Activated CD4-positive, alpha-beta T cell treated with anti-CD3 and anti-CD28 coated beads for 1 hour (primary cell): ENCODE measurements around the gene VIM.
"Not testable (repeated sequence)": the region's sequence is repeated elsewhere in the genome, so short reads cannot be mapped to it uniquely, and the experiment has no call there.

Source experiments
- DNase-seq: peaks from one replicate; pipeline ENCODE4 v3.0.0-alpha.2; 2020

VIM gene

GRCh38 chr10:17263580-17263979, 35.5 kb downstream of the VIM start:
- DNase-seq: no peak

GRCh38 chr10:17265468-17265867, 37.4 kb downstream of the VIM start:
- no peak for DNase-seq

- DNase-seq: not testable (repeated sequence)
Measured at GRCh38 chr10:17266549-17266948, 38.5 kb downstream of the VIM start.

DNA sequence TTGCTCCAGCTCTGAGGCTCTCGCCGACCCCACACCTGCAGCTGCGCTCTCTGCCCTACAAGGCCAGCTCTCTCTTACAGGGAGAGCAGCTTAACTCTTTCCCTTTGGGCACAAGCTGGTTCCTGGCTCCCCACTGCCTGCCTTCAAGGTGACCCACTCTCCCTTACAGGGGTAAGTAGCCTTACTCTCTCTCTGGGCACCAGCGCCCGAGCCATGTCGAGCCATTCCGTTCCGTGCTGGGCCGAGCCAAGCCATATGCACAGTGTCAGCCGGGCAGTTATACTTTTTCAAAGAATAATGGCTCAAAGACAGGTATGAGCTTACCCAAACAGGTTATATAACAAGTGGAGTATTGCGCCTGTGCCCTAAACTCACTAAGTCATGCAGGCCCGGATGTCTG, 44.6 kb downstream of the VIM start:
- no peak for DNase-seq

- DNase-seq: no peak
Measured at GRCh38 chr10:17273403-17273802, 45.4 kb downstream of the VIM start.

DNA sequence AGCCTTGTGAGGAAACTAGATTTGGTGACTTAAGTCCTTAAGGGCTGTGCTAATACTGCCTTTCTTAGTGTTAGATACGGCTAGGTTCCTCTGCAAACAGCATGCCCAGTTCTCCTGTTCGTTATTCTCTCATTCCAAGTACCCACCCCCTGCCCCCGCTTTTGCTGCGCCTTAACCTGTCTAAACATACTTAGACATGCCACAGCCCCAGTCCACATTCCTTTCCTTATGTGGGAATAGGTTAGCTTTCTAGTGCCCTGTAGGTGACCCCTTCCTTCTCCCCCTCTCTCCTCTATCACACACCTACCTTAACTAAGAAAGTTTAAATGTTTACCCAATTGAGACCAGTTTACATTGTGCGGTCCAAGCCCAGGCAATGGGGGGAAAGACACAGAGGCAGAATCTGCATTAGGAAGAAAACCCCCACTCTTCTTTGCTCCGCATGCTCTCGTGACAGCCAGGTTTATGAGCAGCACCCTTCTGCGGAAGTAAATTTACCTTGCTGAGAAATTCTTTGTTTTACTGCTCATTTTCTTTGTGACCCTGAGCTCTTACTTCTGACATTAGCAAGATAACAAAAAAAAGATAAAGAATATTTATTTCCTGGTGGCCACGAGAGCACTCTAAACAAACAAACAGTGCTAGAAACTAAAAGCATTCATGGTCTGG, 48.8 kb downstream of the VIM start:
- no peak for DNase-seq

GRCh38 chr10:17278607-17279240, 50.7 kb downstream of the VIM start:
- no peak for DNase-seq

DNA sequence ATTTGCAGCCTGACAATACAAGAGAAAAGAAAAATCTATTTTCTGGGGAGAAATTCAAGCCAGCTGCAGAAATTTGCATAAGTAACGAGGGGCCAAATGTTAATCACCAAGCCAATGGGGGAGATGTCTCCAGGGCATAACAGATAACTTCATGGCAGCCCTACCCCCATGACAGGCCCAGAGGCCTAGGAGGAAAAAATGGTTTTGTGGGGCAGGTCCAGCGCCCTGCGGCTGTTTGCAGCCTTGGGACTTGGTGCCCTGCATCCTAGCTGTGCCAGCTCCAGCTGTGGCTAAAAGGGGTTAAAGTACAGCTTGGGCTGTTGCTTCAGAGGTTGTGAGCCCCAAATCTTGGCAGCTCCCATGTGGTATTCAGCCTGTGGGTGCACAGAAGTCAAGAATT, 54.3 kb downstream of the VIM start:
- no peak for DNase-seq

GRCh38 chr10:17286562-17287550, 58.8 kb downstream of the VIM start:
- no peak for DNase-seq
